ENCODE results near the gene PCSK6.

Gene PCSK6

GRCh38 chr15:101355678-101356464, 133.6 kb downstream of the PCSK6 start:
- H3K36me3 ChIP-seq (ENCODE audit: insufficient read depth, low read length): no peaks in the 10 kb centered on the region
- ATAC-seq (ENCODE audit: insufficient read depth, low read depth): no peak

GRCh38 chr15:101354891-101355623, 134.4 kb downstream of the PCSK6 start:
- H3K27me3 ChIP-seq (ENCODE audit: insufficient read depth, low read length, poor library complexity): no peaks in the 10 kb centered on the region

More at GRCh38 chr15:101355678-101356464, 133.6 kb downstream of the PCSK6 start:
- no peak overlapping the region for H3K4me3 ChIP-seq (ENCODE audit: low read depth in 1 of 2, low read length in 2 of 2)
- no peak overlapping the region for H3K9ac ChIP-seq (ENCODE audit: low read depth, low read length)
- no peak overlapping the region for H3K4me2 ChIP-seq (ENCODE audit: insufficient read depth, low read length)
- H3K9me3 ChIP-seq (ENCODE audit: insufficient read depth, low read length, severe bottlenecking): no peaks in the 10 kb centered on the region
- no peak overlapping the region for H2AFZ ChIP-seq (ENCODE audit: low read depth, low read length)
- no peaks in the 10 kb centered on the region for H4K20me1 ChIP-seq (ENCODE audit: insufficient read depth, low read length)
- DNase-seq: no peak
- no peaks in the 10 kb centered on the region for H3K27me3 ChIP-seq (ENCODE audit: insufficient read depth, low read length, poor library complexity)
- no peak for TF ChIP-seq EZH2 (IDR thresholded peaks at IDR 0.05; ENCODE audit: borderline replicate concordance, low read depth, low read length, severe bottlenecking)
- no peak for TF ChIP-seq CTCF (IDR thresholded peaks at IDR 0.05; ENCODE audit: borderline replicate concordance, extremely low read depth, low read length, poor library complexity, severe bottlenecking)
- no peak overlapping the region for H3K27ac ChIP-seq (ENCODE audit: low read length)
- H3K79me2 ChIP-seq (ENCODE audit: insufficient read depth, low read length): no peaks in the 10 kb centered on the region
- peaks cover 38% of the 10 kb centered on the region for H3K4me1 ChIP-seq (ENCODE audit: insufficient read depth, low read length)

GRCh38 chr15:101353240-101353639, 136.3 kb downstream of the PCSK6 start:
- Histone ChIP-seq H4K20me1 (ENCODE audit: insufficient read depth, low read length) (no peaks in the 10 kb centered on the region), H3K9me3 (ENCODE audit: insufficient read depth, low read length, severe bottlenecking) (no peaks in the 10 kb centered on the region), H3K4me1 (ENCODE audit: insufficient read depth, low read length) (peaks cover 26% of the 10 kb centered on the region), H3K79me2 (ENCODE audit: insufficient read depth, low read length) (no peaks in the 10 kb centered on the region), H3K4me3 (ENCODE audit: low read depth in 1 of 2, low read length in 2 of 2) (no peak overlapping the region), H2AFZ (ENCODE audit: low read depth, low read length) (no peak overlapping the region), H3K27ac (ENCODE audit: low read length) (no peak overlapping the region), H3K27me3 (ENCODE audit: insufficient read depth, low read length, poor library complexity) (no peaks in the 10 kb centered on the region), H3K9ac (ENCODE audit: low read depth, low read length) (no peak overlapping the region), H3K4me2 (ENCODE audit: insufficient read depth, low read length) (no peak overlapping the region), H3K36me3 (ENCODE audit: insufficient read depth, low read length) (no peaks in the 10 kb centered on the region)
- ATAC-seq (ENCODE audit: insufficient read depth, low read depth): no peak
- no peak for DNase-seq
- TF ChIP-seq CTCF (IDR thresholded peaks at IDR 0.05; ENCODE audit: borderline replicate concordance, extremely low read depth, low read length, poor library complexity, severe bottlenecking): no peak
- TF ChIP-seq EZH2 (IDR thresholded peaks at IDR 0.05; ENCODE audit: borderline replicate concordance, low read depth, low read length, severe bottlenecking): no peak

More at GRCh38 chr15:101354891-101355623, 134.4 kb downstream of the PCSK6 start:
- Histone ChIP-seq H3K9ac (ENCODE audit: low read depth, low read length) (no peak overlapping the region), H2AFZ (ENCODE audit: low read depth, low read length) (no peak overlapping the region), H3K36me3 (ENCODE audit: insufficient read depth, low read length) (no peaks in the 10 kb centered on the region), H3K79me2 (ENCODE audit: insufficient read depth, low read length) (no peaks in the 10 kb centered on the region), H3K4me2 (ENCODE audit: insufficient read depth, low read length) (no peak overlapping the region), H3K27ac (ENCODE audit: low read length) (no peak overlapping the region), H4K20me1 (ENCODE audit: insufficient read depth, low read length) (no peaks in the 10 kb centered on the region), H3K4me1 (ENCODE audit: insufficient read depth, low read length) (peaks cover 30% of the 10 kb centered on the region), H3K9me3 (ENCODE audit: insufficient read depth, low read length, severe bottlenecking) (no peaks in the 10 kb centered on the region), H3K4me3 (ENCODE audit: low read depth in 1 of 2, low read length in 2 of 2) (no peak overlapping the region)
- no peak for DNase-seq
- TF ChIP-seq CTCF (IDR thresholded peaks at IDR 0.05; ENCODE audit: borderline replicate concordance, extremely low read depth, low read length, poor library complexity, severe bottlenecking) (no peak), EZH2 (IDR thresholded peaks at IDR 0.05; ENCODE audit: borderline replicate concordance, low read depth, low read length, severe bottlenecking) (no peak)
- ATAC-seq (ENCODE audit: insufficient read depth, low read depth): no peak
